Measurements from ENCODE around the gene ZFYVE19. TPM values are rescaled to one million over a fixed set of nuclear protein-coding genes. Genes with fewer than 3 reads are reported as not detected.

ZFYVE19 gene
- total RNA-seq (2014; rRNA removed; shearing (Covaris generic)) = 18.4 and 22.3 TPM in 2 replicates
- polyA plus RNA-seq (2015; cell fraction: cytosol; rRNA removed) = 15.1 and 17.4 TPM in 2 replicates
- 34.4 and 43.4 TPM in 2 replicates for polyA plus RNA-seq (2015; cell fraction: nucleus; rRNA removed)

- DNase-seq (ENCODE audit: low read depth) = peak; percentile 98
Measured at GRCh38 chr15:40807028-40807887, at the start of gene ZFYVE19, which contains the start of gene DNAJC17. Gene ZFYVE19 (plus strand): TSS chr15:40807089. CDS start chr15:40807590, 501 bp downstream. Gene DNAJC17 (minus strand): TSS chr15:40807473. CDS start chr15:40807446, 27 bp downstream.

- DNase-seq (ENCODE audit: low read depth) = no peak
Measured at GRCh38 chr15:40759961-40760360, 46.9 kb upstream of the ZFYVE19 start.

GRCh38 chr15:40762919-40763800, 43.7 kb upstream of the ZFYVE19 start:
- no peak for DNase-seq (ENCODE audit: low read depth)

- DNase-seq (ENCODE audit: low read depth) = no peak
Measured at GRCh38 chr15:40763801-40764628, 42.9 kb upstream of the ZFYVE19 start, which contains the start of gene GCHFR. Gene GCHFR (plus strand): TSS chr15:40764068. CDS start chr15:40764181, 113 bp downstream.

GRCh38 chr15:40764629-40765103, 42.2 kb upstream of the ZFYVE19 start:
- DNase-seq (ENCODE audit: low read depth) = no peak

- no peak for DNase-seq (ENCODE audit: low read depth)
Measured at GRCh38 chr15:40766194-40766815, 40.6 kb upstream of the ZFYVE19 start.

- peak; percentile 78 for DNase-seq (ENCODE audit: low read depth)
Measured at GRCh38 chr15:40766906-40767837, 39.7 kb upstream of the ZFYVE19 start.

GRCh38 chr15:40767838-40768500, 38.9 kb upstream of the ZFYVE19 start:
- DNase-seq (ENCODE audit: low read depth) = no peak

GRCh38 chr15:40768521-40769273, 38.2 kb upstream of the ZFYVE19 start:
- DNase-seq (ENCODE audit: low read depth) = no peak

- peak; percentile 85 for DNase-seq (ENCODE audit: low read depth)
Measured at GRCh38 chr15:40769274-40770146, 37.4 kb upstream of the ZFYVE19 start, which contains the start of gene C15orf62. Gene C15orf62 (plus strand): TSS chr15:40769980. CDS start chr15:40770496, 516 bp downstream.

- no peak for DNase-seq (ENCODE audit: low read depth)
Measured at GRCh38 chr15:40770147-40770721, 36.7 kb upstream of the ZFYVE19 start.

GRCh38 chr15:40771242-40771641, 35.6 kb upstream of the ZFYVE19 start:
- no peak for DNase-seq (ENCODE audit: low read depth)

GRCh38 chr15:40772014-40772413, 34.9 kb upstream of the ZFYVE19 start:
- no peak for DNase-seq (ENCODE audit: low read depth)

GRCh38 chr15:40773496-40773895, 33.4 kb upstream of the ZFYVE19 start:
- DNase-seq (ENCODE audit: low read depth) = no peak

- no peak for DNase-seq (ENCODE audit: low read depth)
Measured at GRCh38 chr15:40773902-40774301, 33.0 kb upstream of the ZFYVE19 start.

- no peak for DNase-seq (ENCODE audit: low read depth)
Measured at GRCh38 chr15:40775007-40775406, 31.9 kb upstream of the ZFYVE19 start.

All from HT1080 (cell line).